Prostate gland (tissue), 2 donors: ENCODE results near the gene ANKRD30A.

Experiments
- CTCF ChIP-seq, 4 experiments: fragments of 200-600 bp in 2 of 4; fragments of 450-650 bp in 2 of 4; sonication (generic) in 2 of 4; IDR thresholded peaks; 1 replicate in 3 of 4; 2 replicates in 1 of 4; pipeline ENCODE4 v1.5.1; 2016 to 2019; ENCODE audit warnings: antibody characterized with exemption in 4 of 4, mild to moderate bottlenecking in 2 of 4, moderate library complexity in 2 of 4
- POLR2A ChIP-seq: fragments of 450-650 bp; IDR thresholded peaks from one replicate; pipeline ENCODE4 v1.6.1; 2016; ENCODE audit warnings: antibody characterized with exemption, mild to moderate bottlenecking

GRCh38 chr10:37379991-37380390 lies 254.6 kb downstream of the ANKRD30A start:
- TF ChIP-seq CTCF (IDR thresholded peaks at IDR 0.05) (no peak), POLR2A (no peak)
